ENCODE results near the gene TENM3.

The TENM3 gene

DNA sequence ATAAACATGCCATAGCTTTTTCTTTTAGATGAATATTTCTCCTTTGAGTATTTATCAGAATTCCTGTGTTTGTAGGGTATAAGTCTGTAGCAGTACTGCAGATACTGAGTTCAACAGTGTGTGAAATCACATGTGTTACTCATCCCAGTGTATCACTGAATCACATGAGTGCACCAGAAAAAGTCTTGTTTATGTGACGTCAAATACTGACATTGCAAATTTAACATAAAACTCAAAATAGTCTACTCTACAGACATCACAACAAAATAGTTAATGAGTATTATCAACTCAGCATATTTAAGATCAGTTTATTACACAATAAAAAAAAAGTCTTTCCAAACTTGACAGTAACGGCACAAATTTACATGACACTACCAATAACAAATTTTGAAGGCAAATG is 452.6 kb downstream of the TENM3 start:
- ATAC-seq (ENCODE audit: insufficient read depth, low read depth) = no peak
- H3K4me3 ChIP-seq (ENCODE audit: low read depth in 1 of 2, low read length in 2 of 2) = no peak overlapping the region
- H3K4me2 ChIP-seq (ENCODE audit: insufficient read depth, low read length) = no peak overlapping the region
- H3K9ac ChIP-seq (ENCODE audit: low read depth, low read length) = no peak overlapping the region
- no peaks in the 10 kb centered on the region for H3K9me3 ChIP-seq (ENCODE audit: insufficient read depth, low read length, severe bottlenecking)
- DNase-seq = no peak
- H3K79me2 ChIP-seq (ENCODE audit: insufficient read depth, low read length) = no peaks in the 10 kb centered on the region
- H3K36me3 ChIP-seq (ENCODE audit: insufficient read depth, low read length) = no peaks in the 10 kb centered on the region
- no peaks in the 10 kb centered on the region for H3K4me1 ChIP-seq (ENCODE audit: insufficient read depth, low read length)
- no peak for TF ChIP-seq EZH2 (IDR thresholded peaks at IDR 0.05; ENCODE audit: borderline replicate concordance, low read depth, low read length, severe bottlenecking)
- TF ChIP-seq, protein P1, sequence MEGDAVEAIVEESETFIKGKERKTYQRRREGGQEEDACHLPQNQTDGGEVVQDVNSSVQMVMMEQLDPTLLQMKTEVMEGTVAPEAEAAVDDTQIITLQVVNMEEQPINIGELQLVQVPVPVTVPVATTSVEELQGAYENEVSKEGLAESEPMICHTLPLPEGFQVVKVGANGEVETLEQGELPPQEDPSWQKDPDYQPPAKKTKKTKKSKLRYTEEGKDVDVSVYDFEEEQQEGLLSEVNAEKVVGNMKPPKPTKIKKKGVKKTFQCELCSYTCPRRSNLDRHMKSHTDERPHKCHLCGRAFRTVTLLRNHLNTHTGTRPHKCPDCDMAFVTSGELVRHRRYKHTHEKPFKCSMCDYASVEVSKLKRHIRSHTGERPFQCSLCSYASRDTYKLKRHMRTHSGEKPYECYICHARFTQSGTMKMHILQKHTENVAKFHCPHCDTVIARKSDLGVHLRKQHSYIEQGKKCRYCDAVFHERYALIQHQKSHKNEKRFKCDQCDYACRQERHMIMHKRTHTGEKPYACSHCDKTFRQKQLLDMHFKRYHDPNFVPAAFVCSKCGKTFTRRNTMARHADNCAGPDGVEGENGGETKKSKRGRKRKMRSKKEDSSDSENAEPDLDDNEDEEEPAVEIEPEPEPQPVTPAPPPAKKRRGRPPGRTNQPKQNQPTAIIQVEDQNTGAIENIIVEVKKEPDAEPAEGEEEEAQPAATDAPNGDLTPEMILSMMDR (IDR thresholded peaks at IDR 0.05; ENCODE audit: borderline replicate concordance, extremely low read depth, low read length, poor library complexity, severe bottlenecking) = no peak
- no peaks in the 10 kb centered on the region for H4K20me1 ChIP-seq (ENCODE audit: insufficient read depth, low read length)
- H2AFZ ChIP-seq (ENCODE audit: low read depth, low read length) = no peak overlapping the region
- no peaks in the 10 kb centered on the region for H3K27me3 ChIP-seq (ENCODE audit: insufficient read depth, low read length, poor library complexity)
- H3K27ac ChIP-seq (ENCODE audit: low read length) = no peak overlapping the region

DNA sequence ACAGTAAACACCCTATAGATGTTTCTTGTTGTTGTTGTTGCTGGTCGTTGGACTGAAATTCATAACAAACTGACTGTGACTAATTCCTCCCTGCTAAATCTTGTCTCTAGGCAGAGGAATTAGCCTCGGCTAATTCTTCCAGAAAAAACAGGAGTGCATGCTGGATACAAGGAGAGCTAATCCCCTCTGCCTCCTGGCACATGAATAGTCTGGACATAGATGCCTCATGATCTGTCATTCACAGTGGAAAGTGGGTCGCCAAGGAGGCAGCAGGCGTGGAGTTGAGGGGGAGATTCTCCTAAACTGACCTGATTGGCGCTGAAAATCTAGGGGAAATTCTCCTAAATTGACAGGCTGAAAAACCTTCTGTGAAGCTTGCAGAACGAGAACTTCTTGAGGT is 453.9 kb downstream of the TENM3 start:
- Histone ChIP-seq H3K27ac (ENCODE audit: low read length) (no peak overlapping the region), H3K79me2 (ENCODE audit: insufficient read depth, low read length) (no peaks in the 10 kb centered on the region), H3K9me3 (ENCODE audit: insufficient read depth, low read length, severe bottlenecking) (no peaks in the 10 kb centered on the region), H3K4me2 (ENCODE audit: insufficient read depth, low read length) (no peak overlapping the region), H4K20me1 (ENCODE audit: insufficient read depth, low read length) (no peaks in the 10 kb centered on the region), H2AFZ (ENCODE audit: low read depth, low read length) (no peak overlapping the region), H3K27me3 (ENCODE audit: insufficient read depth, low read length, poor library complexity) (no peaks in the 10 kb centered on the region), H3K9ac (ENCODE audit: low read depth, low read length) (no peak overlapping the region), H3K36me3 (ENCODE audit: insufficient read depth, low read length) (no peaks in the 10 kb centered on the region), H3K4me3 (ENCODE audit: low read depth in 1 of 2, low read length in 2 of 2) (no peak overlapping the region), H3K4me1 (ENCODE audit: insufficient read depth, low read length) (no peaks in the 10 kb centered on the region)
- no peak for ATAC-seq (ENCODE audit: insufficient read depth, low read depth)
- no peak for DNase-seq
- no peak for TF ChIP-seq EZH2 (IDR thresholded peaks at IDR 0.05; ENCODE audit: borderline replicate concordance, low read depth, low read length, severe bottlenecking)
- TF ChIP-seq, protein P1 (IDR thresholded peaks at IDR 0.05; ENCODE audit: borderline replicate concordance, extremely low read depth, low read length, poor library complexity, severe bottlenecking) = no peak

DNA sequence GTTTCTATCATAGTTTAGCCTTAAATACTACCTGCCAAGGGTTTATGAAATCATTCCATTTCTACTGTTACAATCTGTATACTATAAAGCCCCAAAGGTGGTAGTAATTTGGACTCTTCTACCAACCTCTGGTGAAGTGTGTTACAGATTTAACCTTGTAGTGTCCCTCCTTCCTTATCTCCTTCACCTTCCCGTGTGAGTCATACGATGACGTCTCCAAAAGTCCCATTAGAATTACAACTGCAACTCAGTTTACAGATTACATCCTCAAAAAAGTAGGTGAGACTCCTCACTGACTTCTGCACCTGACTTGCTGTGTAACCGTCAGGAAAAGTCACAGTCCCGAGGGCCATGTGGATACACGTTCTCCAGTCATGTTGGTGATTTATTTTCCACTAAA is 455.0 kb downstream of the TENM3 start:
- Histone ChIP-seq H3K4me3 (ENCODE audit: low read depth in 1 of 2, low read length in 2 of 2) (no peak overlapping the region), H3K79me2 (ENCODE audit: insufficient read depth, low read length) (no peaks in the 10 kb centered on the region), H3K9ac (ENCODE audit: low read depth, low read length) (no peak overlapping the region), H3K36me3 (ENCODE audit: insufficient read depth, low read length) (no peaks in the 10 kb centered on the region), H3K4me2 (ENCODE audit: insufficient read depth, low read length) (no peak overlapping the region), H3K4me1 (ENCODE audit: insufficient read depth, low read length) (no peaks in the 10 kb centered on the region), H2AFZ (ENCODE audit: low read depth, low read length) (no peak overlapping the region), H3K27me3 (ENCODE audit: insufficient read depth, low read length, poor library complexity) (no peaks in the 10 kb centered on the region), H3K27ac (ENCODE audit: low read length) (no peak overlapping the region), H4K20me1 (ENCODE audit: insufficient read depth, low read length) (no peaks in the 10 kb centered on the region), H3K9me3 (ENCODE audit: insufficient read depth, low read length, severe bottlenecking) (no peaks in the 10 kb centered on the region)
- no peak for ATAC-seq (ENCODE audit: insufficient read depth, low read depth)
- no peak for DNase-seq
- no peak for TF ChIP-seq EZH2 (IDR thresholded peaks at IDR 0.05; ENCODE audit: borderline replicate concordance, low read depth, low read length, severe bottlenecking)
- TF ChIP-seq, protein P1 (IDR thresholded peaks at IDR 0.05; ENCODE audit: borderline replicate concordance, extremely low read depth, low read length, poor library complexity, severe bottlenecking) = no peak

DNA sequence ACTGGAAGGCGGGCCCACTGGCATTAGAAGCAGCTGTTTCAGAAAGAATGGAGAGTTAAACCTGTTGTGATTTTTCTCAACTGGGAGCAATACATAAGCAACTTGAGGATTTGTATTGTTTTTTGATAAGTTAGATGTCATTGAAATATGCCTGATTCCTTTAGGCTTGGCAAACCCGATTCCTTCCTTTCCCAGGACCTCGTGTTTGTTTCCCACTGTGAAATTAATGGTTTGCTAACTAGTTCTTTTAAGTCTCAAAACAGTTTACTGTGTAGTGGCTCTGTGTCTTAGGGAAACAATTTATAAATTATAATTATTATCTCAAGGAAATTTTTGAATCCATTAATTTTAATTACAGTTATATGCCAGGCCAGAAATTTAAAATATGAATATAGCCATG is 456.0 kb downstream of the TENM3 start:
- TF ChIP-seq EZH2 (IDR thresholded peaks at IDR 0.05; ENCODE audit: borderline replicate concordance, low read depth, low read length, severe bottlenecking) = no peak
- TF ChIP-seq, protein P1 (IDR thresholded peaks at IDR 0.05; ENCODE audit: borderline replicate concordance, extremely low read depth, low read length, poor library complexity, severe bottlenecking) = no peak
- Histone ChIP-seq H3K4me1 (ENCODE audit: insufficient read depth, low read length) (no peaks in the 10 kb centered on the region), H3K4me3 (ENCODE audit: low read depth in 1 of 2, low read length in 2 of 2) (no peak overlapping the region), H3K9ac (ENCODE audit: low read depth, low read length) (no peak overlapping the region), H3K27ac (ENCODE audit: low read length) (no peak overlapping the region), H2AFZ (ENCODE audit: low read depth, low read length) (no peak overlapping the region), H4K20me1 (ENCODE audit: insufficient read depth, low read length) (no peaks in the 10 kb centered on the region), H3K36me3 (ENCODE audit: insufficient read depth, low read length) (no peaks in the 10 kb centered on the region), H3K9me3 (ENCODE audit: insufficient read depth, low read length, severe bottlenecking) (no peaks in the 10 kb centered on the region), H3K4me2 (ENCODE audit: insufficient read depth, low read length) (no peak overlapping the region), H3K27me3 (ENCODE audit: insufficient read depth, low read length, poor library complexity) (no peaks in the 10 kb centered on the region), H3K79me2 (ENCODE audit: insufficient read depth, low read length) (no peaks in the 10 kb centered on the region)
- DNase-seq (no peak), ATAC-seq (ENCODE audit: insufficient read depth, low read depth) (no peak)
